Body of pancreas (tissue), 4 donors: Measurements from ENCODE around the gene ZBTB17.

Experiments used
- POLR2A ChIP-seq, 3 donors: fragments of 450-650 bp; IDR thresholded peaks; one replicate each; pipeline ENCODE4 v1.6.1; 2016; ENCODE audit warnings: antibody characterized with exemption in 3 of 3, mild to moderate bottlenecking in 2 of 3
- TF ChIP-seq, protein P1 (sequence below), 7 experiments: fragments of 450-650 bp in 4 of 7; fragments of 200-600 bp in 3 of 7; sonication (generic) in 3 of 7; IDR thresholded peaks; one replicate each; pipeline ENCODE4 v1.5.1; 2016 to 2019; ENCODE audit warnings: antibody characterized with exemption in 7 of 7

GRCh38 chr1:15992187-15992553 lies 16.3 kb upstream of the ZBTB17 start:
- TF ChIP-seq POLR2A (IDR thresholded peaks at IDR 0.05), result no peak
- TF ChIP-seq, protein P1, sequence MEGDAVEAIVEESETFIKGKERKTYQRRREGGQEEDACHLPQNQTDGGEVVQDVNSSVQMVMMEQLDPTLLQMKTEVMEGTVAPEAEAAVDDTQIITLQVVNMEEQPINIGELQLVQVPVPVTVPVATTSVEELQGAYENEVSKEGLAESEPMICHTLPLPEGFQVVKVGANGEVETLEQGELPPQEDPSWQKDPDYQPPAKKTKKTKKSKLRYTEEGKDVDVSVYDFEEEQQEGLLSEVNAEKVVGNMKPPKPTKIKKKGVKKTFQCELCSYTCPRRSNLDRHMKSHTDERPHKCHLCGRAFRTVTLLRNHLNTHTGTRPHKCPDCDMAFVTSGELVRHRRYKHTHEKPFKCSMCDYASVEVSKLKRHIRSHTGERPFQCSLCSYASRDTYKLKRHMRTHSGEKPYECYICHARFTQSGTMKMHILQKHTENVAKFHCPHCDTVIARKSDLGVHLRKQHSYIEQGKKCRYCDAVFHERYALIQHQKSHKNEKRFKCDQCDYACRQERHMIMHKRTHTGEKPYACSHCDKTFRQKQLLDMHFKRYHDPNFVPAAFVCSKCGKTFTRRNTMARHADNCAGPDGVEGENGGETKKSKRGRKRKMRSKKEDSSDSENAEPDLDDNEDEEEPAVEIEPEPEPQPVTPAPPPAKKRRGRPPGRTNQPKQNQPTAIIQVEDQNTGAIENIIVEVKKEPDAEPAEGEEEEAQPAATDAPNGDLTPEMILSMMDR (IDR thresholded peaks at IDR 0.05), result no peak
